HG03103 (cell line): ENCODE data around the gene TMCC1.
"Not testable (repeated sequence)": the region's sequence is repeated elsewhere in the genome, so short reads cannot be mapped to it uniquely, and the experiment has no call there.

ENCODE experiments used
- ATAC-seq: cut with Tn5 transposase; IDR thresholded peaks from one replicate; pipeline ENCODE4 v1.9.1; 2021; ENCODE audit warnings: low read depth; ENCODE audit not compliant: unreplicated experiment

TMCC1 gene

GRCh38 chr3:129778871-129779270 lies 114.6 kb downstream of the TMCC1 start:
- no peak for ATAC-seq

- no peak for ATAC-seq
These were observed 115.7 kb downstream of the TMCC1 start for GRCh38 chr3:129777806-129778205.

- no peak for ATAC-seq
These were observed 117.6 kb downstream of the TMCC1 start for GRCh38 chr3:129775870-129776269.

GRCh38 chr3:129773691-129774663 lies 119.5 kb downstream of the TMCC1 start:
- ATAC-seq: no peak

GRCh38 chr3:129770604-129771003 lies 122.9 kb downstream of the TMCC1 start:
- ATAC-seq: no peak

- no peak for ATAC-seq
These were observed 123.9 kb downstream of the TMCC1 start for GRCh38 chr3:129769616-129770015.

- no peak for ATAC-seq
These were observed 124.8 kb downstream of the TMCC1 start for GRCh38 chr3:129768728-129769127.

- ATAC-seq: no peak
These were observed 127.4 kb downstream of the TMCC1 start for GRCh38 chr3:129766135-129766534.

GRCh38 chr3:129764090-129764489 lies 129.4 kb downstream of the TMCC1 start:
- no peak for ATAC-seq

GRCh38 chr3:129758785-129759320 lies 134.7 kb downstream of the TMCC1 start:
- ATAC-seq: no peak

GRCh38 chr3:129758306-129758705 lies 135.2 kb downstream of the TMCC1 start:
- ATAC-seq: no peak

GRCh38 chr3:129756871-129757270 lies 136.6 kb downstream of the TMCC1 start:
- no peak for ATAC-seq

GRCh38 chr3:129751105-129751504 lies 142.4 kb downstream of the TMCC1 start:
- ATAC-seq: not testable (repeated sequence)

- no peak for ATAC-seq
These were observed 143.8 kb downstream of the TMCC1 start for GRCh38 chr3:129749692-129750091.

GRCh38 chr3:129747992-129748391 lies 145.5 kb downstream of the TMCC1 start:
- no peak for ATAC-seq

GRCh38 chr3:129747136-129747535 lies 146.4 kb downstream of the TMCC1 start:
- no peak for ATAC-seq

- ATAC-seq: no peak
These were observed 146.9 kb downstream of the TMCC1 start for GRCh38 chr3:129746629-129747028.

GRCh38 chr3:129745253-129745652 lies 148.3 kb downstream of the TMCC1 start:
- no peak for ATAC-seq

- ATAC-seq: no peak
These were observed 151.7 kb downstream of the TMCC1 start for GRCh38 chr3:129741794-129742193.

- ATAC-seq: no peak
These were observed 153.4 kb downstream of the TMCC1 start for GRCh38 chr3:129740090-129740489.

GRCh38 chr3:129739634-129740033 lies 153.9 kb downstream of the TMCC1 start:
- ATAC-seq: no peak

- no peak for ATAC-seq
These were observed 155.3 kb downstream of the TMCC1 start for GRCh38 chr3:129738172-129738571.
